ENCODE measurements around the gene CXCL11. TPM values are rescaled to one million over a fixed set of nuclear protein-coding genes. Genes with fewer than 3 reads are reported as not detected.
"Not testable (repeated sequence)": the region's sequence is repeated elsewhere in the genome, so short reads cannot be mapped to it uniquely, and the experiment has no call there.

CXCL11 gene
- total RNA-seq, 1 donor: not detected

GRCh38 chr4:76058888-76059426 is 23.1 kb upstream of the CXCL11 start:
- H3K4me3 ChIP-seq (ENCODE audit: low read depth, low read length): no peak overlapping the region
- TF ChIP-seq CTCF (IDR thresholded peaks at IDR 0.05; ENCODE audit: insufficient read depth, low read depth, low read length): no peak
- no peak for DNase-seq (ENCODE audit: low read depth)

GRCh38 chr4:76058302-76058701 is 22.4 kb upstream of the CXCL11 start:
- no peak for TF ChIP-seq CTCF (IDR thresholded peaks at IDR 0.05; ENCODE audit: insufficient read depth, low read depth, low read length)
- H3K4me3 ChIP-seq (ENCODE audit: low read depth, low read length): no peak overlapping the region
- no peak for DNase-seq (ENCODE audit: low read depth)

- no peak overlapping the region for H3K4me3 ChIP-seq (ENCODE audit: low read depth, low read length)
- DNase-seq (ENCODE audit: low read depth): no peak
- TF ChIP-seq CTCF (IDR thresholded peaks at IDR 0.05; ENCODE audit: insufficient read depth, low read depth, low read length): no peak
Measured at GRCh38 chr4:76055421-76055820, 19.6 kb upstream of the CXCL11 start.

GRCh38 chr4:76055016-76055415 is 19.1 kb upstream of the CXCL11 start:
- TF ChIP-seq CTCF (IDR thresholded peaks at IDR 0.05; ENCODE audit: insufficient read depth, low read depth, low read length): no peak
- no peak overlapping the region for H3K4me3 ChIP-seq (ENCODE audit: low read depth, low read length)
- no peak for DNase-seq (ENCODE audit: low read depth)

- no peak overlapping the region for H3K4me3 ChIP-seq (ENCODE audit: low read depth, low read length)
- no peak for TF ChIP-seq CTCF (IDR thresholded peaks at IDR 0.05; ENCODE audit: insufficient read depth, low read depth, low read length)
- no peak for DNase-seq (ENCODE audit: low read depth)
Measured at GRCh38 chr4:76053730-76054129, 17.9 kb upstream of the CXCL11 start.

- DNase-seq (ENCODE audit: low read depth); H3K4me3 ChIP-seq (ENCODE audit: low read depth, low read length): not testable (repeated sequence)
Measured at GRCh38 chr4:76050560-76051050, 14.7 kb upstream of the CXCL11 start.

GRCh38 chr4:76049860-76050416 is 14.1 kb upstream of the CXCL11 start:
- H3K4me3 ChIP-seq (ENCODE audit: low read depth, low read length); DNase-seq (ENCODE audit: low read depth): not testable (repeated sequence)

- not testable (repeated sequence) for DNase-seq (ENCODE audit: low read depth); H3K4me3 ChIP-seq (ENCODE audit: low read depth, low read length)
Measured at GRCh38 chr4:76044686-76045085, 8.8 kb upstream of the CXCL11 start.

- not testable (repeated sequence) for DNase-seq (ENCODE audit: low read depth); H3K4me3 ChIP-seq (ENCODE audit: low read depth, low read length)
Measured at GRCh38 chr4:76043306-76043705, 7.4 kb upstream of the CXCL11 start.

GRCh38 chr4:76042241-76042998 is 6.5 kb upstream of the CXCL11 start:
- H3K4me3 ChIP-seq (ENCODE audit: low read depth, low read length); DNase-seq (ENCODE audit: low read depth): not testable (repeated sequence)
